Caco-2 (cell line): Measurements from ENCODE around the gene STX1B. TPM values are rescaled to one million over a fixed set of nuclear protein-coding genes. Genes with fewer than 3 reads are reported as not detected.

Experiments used
- BruUV-seq: library from RNA; stranded (reverse); fragments of 400-500 nt; replicated peaks from 2 replicates; lab custom pipeline; 2021; lab: Mats Ljungman, UMichigan
- CTCF ChIA-PET: fragments of 300-600 bp; sonication (Branson Sonifier 250); formaldehyde crosslinking; loops from one replicate; lab custom pipeline; 2022; ENCODE audit warnings: antibody characterized with exemption; lab: Charles Lee
- POLR2A ChIA-PET: fragments of 300-600 bp; sonication (Branson Sonifier 250); formaldehyde crosslinking; loops from one replicate; lab custom pipeline; 2022; ENCODE audit warnings: antibody characterized with exemption; lab: Charles Lee
- DNase-seq, 2 experiments: peaks; one replicate each; pipeline versions ENCODE4 v3.0.0 to v3.0.0-alpha.2; 2020 to 2022
- H3K27me3 ChIP-seq: replicated peaks from 2 replicates; pipeline ENCODE4 v1.6.0; 2011; ENCODE audit warnings: low read length; ENCODE audit not compliant: control insufficient read depth, insufficient read depth
- H3K36me3 ChIP-seq: 2 replicates; pipeline ENCODE4 v1.5.1; 2011; ENCODE audit warnings: low read length; ENCODE audit not compliant: control insufficient read depth, insufficient read depth
- H3K4me1 ChIP-seq: fragments of 250-450 bp; sonication (Bioruptor Pico); 2 replicates; pipeline ENCODE4 v1.5.1; 2020; ENCODE audit warnings: mild to moderate bottlenecking
- H3K4me3 ChIP-seq: 2 replicates; pipeline ENCODE4 v1.5.1; 2011; ENCODE audit warnings: low read depth, mild to moderate bottlenecking, control low read depth, low read length
- H3K9me3 ChIP-seq: fragments of 250-450 bp; sonication (Bioruptor Pico); 2 replicates; pipeline ENCODE4 v1.5.1; 2020; ENCODE audit warnings: mild to moderate bottlenecking, moderate library complexity
- H3K27ac Mint-ChIP-seq: one replicate; pipeline ENCODE4 v1.8.0; 2022; ENCODE audit warnings: mixed read lengths; ENCODE audit not compliant: unreplicated experiment
- H3K27me3 Mint-ChIP-seq: one replicate; pipeline ENCODE4 v1.8.0; 2022; ENCODE audit warnings: mixed read lengths; ENCODE audit not compliant: insufficient read depth, unreplicated experiment
- H3K36me3 Mint-ChIP-seq: one replicate; pipeline ENCODE4 v1.8.0; 2022; ENCODE audit warnings: mild to moderate bottlenecking, mixed read lengths; ENCODE audit not compliant: insufficient read depth, unreplicated experiment
- H3K4me1 Mint-ChIP-seq: one replicate; pipeline ENCODE4 v1.8.0; 2022; ENCODE audit warnings: low read depth, mixed read lengths; ENCODE audit not compliant: unreplicated experiment
- H3K4me3 Mint-ChIP-seq: one replicate; pipeline ENCODE4 v1.8.0; 2022; ENCODE audit warnings: mild to moderate bottlenecking, moderate library complexity, mixed read lengths; ENCODE audit not compliant: unreplicated experiment
- H3K9me3 Mint-ChIP-seq: one replicate; pipeline ENCODE4 v1.8.0; 2022; ENCODE audit warnings: mixed read lengths; ENCODE audit not compliant: unreplicated experiment
- CTCF ChIP-seq, 2 experiments: fragments of 200-600 bp in 1 of 2; IDR thresholded peaks; 1 replicate in 1 of 2; 2 replicates in 1 of 2; pipeline versions ENCODE4 v1.5.1 to v1.8.0; 2011 to 2022; ENCODE audit warnings: antibody characterized with exemption in 1 of 2, control low read depth in 1 of 2, inconsistent platforms in 1 of 2, low read depth in 1 of 2, low read length in 1 of 2, mild to moderate bottlenecking in 1 of 2, moderate library complexity in 1 of 2; ENCODE audit not compliant: insufficient read depth in 1 of 2, severe bottlenecking in 1 of 2, unreplicated experiment in 1 of 2
- intact Hi-C: fragments of 100-400 bp; cut with micrococcal nuclease; formaldehyde crosslinking; loops from one replicate; pipeline ENCODE4 v1.10.0; 2022; ENCODE audit not compliant: unreplicated experiment
- total RNA-seq: library from RNA; stranded (reverse); gene quantifications from 2 replicates; pipeline ENCODE4 v1.2.3, GENCODE V29; 2022

STX1B gene
- total RNA-seq, 1 experiment from 2014 or later, result 0.77 TPM

DNA sequence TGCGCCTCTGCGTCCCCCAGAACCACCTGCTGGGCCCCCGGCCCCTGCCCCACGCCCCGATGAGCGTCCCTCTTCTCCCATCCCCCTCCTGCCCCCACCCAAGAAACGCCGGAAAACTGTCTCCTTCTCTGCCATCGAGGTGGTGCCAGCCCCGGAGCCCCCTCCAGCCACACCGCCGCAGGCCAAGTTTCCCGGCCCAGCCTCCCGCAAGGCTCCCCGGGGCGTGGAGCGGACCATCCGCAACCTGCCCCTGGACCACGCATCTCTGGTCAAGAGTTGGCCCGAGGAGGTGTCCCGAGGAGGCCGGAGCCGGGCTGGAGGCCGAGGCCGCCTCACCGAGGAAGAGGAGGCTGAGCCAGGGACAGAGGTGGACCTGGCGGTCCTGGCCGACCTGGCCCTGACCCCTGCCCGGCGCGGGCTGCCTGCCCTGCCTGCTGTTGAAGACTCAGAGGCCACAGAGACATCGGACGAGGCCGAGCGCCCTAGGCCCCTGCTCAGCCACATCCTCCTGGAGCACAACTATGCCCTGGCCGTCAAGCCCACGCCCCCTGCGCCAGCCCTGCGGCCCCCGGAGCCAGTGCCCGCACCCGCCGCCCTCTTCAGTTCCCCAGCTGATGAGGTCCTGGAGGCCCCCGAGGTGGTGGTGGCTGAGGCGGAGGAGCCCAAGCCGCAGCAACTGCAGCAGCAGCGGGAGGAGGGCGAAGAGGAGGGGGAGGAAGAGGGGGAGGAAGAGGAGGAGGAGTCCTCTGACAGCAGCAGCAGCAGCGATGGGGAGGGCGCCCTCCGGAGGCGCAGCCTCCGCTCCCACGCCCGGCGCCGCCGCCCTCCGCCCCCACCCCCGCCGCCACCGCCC is 31.0 kb downstream of the STX1B start:
- H3K27me3 ChIP-seq, result no peaks in the 10 kb centered on the region
- POLR2A ChIA-PET, result no interaction called here
- H3K9me3 ChIP-seq, result no peaks in the 10 kb centered on the region
- H3K9me3 Mint-ChIP-seq, result no peaks in the 10 kb centered on the region
- no peaks in the 10 kb centered on the region; the same call in 1 of the 2 replicates for H3K36me3 ChIP-seq
- no peaks in the 10 kb centered on the region for H3K4me1 Mint-ChIP-seq
- H3K27ac Mint-ChIP-seq, result no peak overlapping the region
- no peaks in the 10 kb centered on the region for H3K27me3 Mint-ChIP-seq
- BruUV-seq, result no TSS peak
- H3K4me3 Mint-ChIP-seq, result no peak overlapping the region
- intact Hi-C loops, result no loop called here
- H3K36me3 Mint-ChIP-seq, result peaks cover 47% of the 10 kb centered on the region
- CTCF ChIA-PET, result no interaction called here
- no peak for TF ChIP-seq CTCF (IDR thresholded peaks at IDR 0.05; ENCODE audit: insufficient read depth in 1 of 2, low read depth in 1 of 2, low read length in 1 of 2, severe bottlenecking in 1 of 2, unreplicated experiment in 1 of 2)
- H3K4me3 ChIP-seq, result no peak overlapping the region
- H3K4me1 ChIP-seq, result no peaks in the 10 kb centered on the region
- DNase-seq, result no peak

- Mint-ChIP-seq H3K27me3 (no peaks in the 10 kb centered on the region), H3K36me3 (peaks cover 57% of the 10 kb centered on the region), H3K4me1 (no peaks in the 10 kb centered on the region), H3K27ac (no peak overlapping the region), H3K9me3 (no peaks in the 10 kb centered on the region), H3K4me3 (no peak overlapping the region)
- no TSS peak for BruUV-seq
- DNase-seq, result no peak
- Histone ChIP-seq H3K4me1 (no peaks in the 10 kb centered on the region), H3K9me3 (no peaks in the 10 kb centered on the region), H3K36me3 (peaks cover 2% of the 10 kb centered on the region; the same call in 1 of the 2 replicates), H3K4me3 (no peak overlapping the region), H3K27me3 (no peaks in the 10 kb centered on the region)
- CTCF ChIA-PET, result interaction anchor here (0.7 kb wide), 1 partner anchor 89 kb away, joined by 3 read pairs; no protein-coding TSS in a partner anchor
- intact Hi-C loops, result no loop called here
- POLR2A ChIA-PET, result no interaction called here
- TF ChIP-seq CTCF (IDR thresholded peaks at IDR 0.05; ENCODE audit: insufficient read depth in 1 of 2, low read depth in 1 of 2, low read length in 1 of 2, severe bottlenecking in 1 of 2, unreplicated experiment in 1 of 2), result peak; percentile 10 to 21
Observed at GRCh38 chr16:30977502-30977901, 32.9 kb downstream of the STX1B start.

DNA sequence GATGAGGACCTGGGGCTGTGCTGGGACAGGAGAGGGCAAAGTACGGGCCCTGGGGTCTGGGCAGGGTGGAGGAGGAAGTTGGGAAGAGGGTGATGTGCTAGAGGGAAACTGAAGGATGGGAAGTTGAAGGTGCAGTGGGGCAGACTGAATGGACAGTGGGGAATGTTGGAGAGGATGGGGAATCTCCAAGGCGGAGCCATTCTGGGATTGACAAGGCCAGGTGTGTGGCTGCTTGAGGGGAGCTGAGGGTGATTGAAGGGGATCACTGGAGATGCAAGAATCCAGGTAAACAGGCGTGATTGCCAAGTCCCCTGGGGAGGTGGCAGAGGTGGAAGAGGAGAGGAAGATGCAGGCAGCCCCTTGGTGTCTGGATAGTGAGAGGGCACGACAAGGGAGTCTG is 34.0 kb downstream of the STX1B start:
- ChIA-PET CTCF (no interaction called here), POLR2A (no interaction called here)
- H3K36me3 ChIP-seq, result peaks cover 2% of the 10 kb centered on the region; the same call in 1 of the 2 replicates
- no peaks in the 10 kb centered on the region for H3K27me3 Mint-ChIP-seq
- intact Hi-C loops, result no loop called here
- no peaks in the 10 kb centered on the region for H3K4me1 Mint-ChIP-seq
- DNase-seq, result no peak
- no peaks in the 10 kb centered on the region for H3K9me3 ChIP-seq
- no peak overlapping the region for H3K4me3 ChIP-seq
- H3K4me3 Mint-ChIP-seq, result peak overlapping the region; percentile 10
- H3K4me1 ChIP-seq, result no peaks in the 10 kb centered on the region
- peak overlapping the region; percentile 66 for H3K27ac Mint-ChIP-seq
- H3K36me3 Mint-ChIP-seq, result peaks cover 61% of the 10 kb centered on the region
- BruUV-seq, result no TSS peak
- no peaks in the 10 kb centered on the region for H3K9me3 Mint-ChIP-seq
- no peaks in the 10 kb centered on the region for H3K27me3 ChIP-seq
- TF ChIP-seq CTCF (IDR thresholded peaks at IDR 0.05; ENCODE audit: insufficient read depth in 1 of 2, low read depth in 1 of 2, low read length in 1 of 2, severe bottlenecking in 1 of 2, unreplicated experiment in 1 of 2), result no peak
